HG03457 (cell line): ENCODE data around the gene TBC1D10A.
"Not testable (repeated sequence)": the region's sequence is repeated elsewhere in the genome, so short reads cannot be mapped to it uniquely, and the experiment has no call there.

ENCODE experiments used
- ATAC-seq: cut with Tn5 transposase; IDR thresholded peaks from one replicate; pipeline ENCODE4 v1.9.1; 2021; ENCODE audit warnings: moderate number of reproducible peaks; ENCODE audit not compliant: unreplicated experiment

TBC1D10A gene

GRCh38 chr22:30347255-30347892 lies 20.6 kb upstream of the TBC1D10A start:
- ATAC-seq = no peak

- no peak for ATAC-seq
Observed at GRCh38 chr22:30344447-30345200, 17.9 kb upstream of the TBC1D10A start.

DNA sequence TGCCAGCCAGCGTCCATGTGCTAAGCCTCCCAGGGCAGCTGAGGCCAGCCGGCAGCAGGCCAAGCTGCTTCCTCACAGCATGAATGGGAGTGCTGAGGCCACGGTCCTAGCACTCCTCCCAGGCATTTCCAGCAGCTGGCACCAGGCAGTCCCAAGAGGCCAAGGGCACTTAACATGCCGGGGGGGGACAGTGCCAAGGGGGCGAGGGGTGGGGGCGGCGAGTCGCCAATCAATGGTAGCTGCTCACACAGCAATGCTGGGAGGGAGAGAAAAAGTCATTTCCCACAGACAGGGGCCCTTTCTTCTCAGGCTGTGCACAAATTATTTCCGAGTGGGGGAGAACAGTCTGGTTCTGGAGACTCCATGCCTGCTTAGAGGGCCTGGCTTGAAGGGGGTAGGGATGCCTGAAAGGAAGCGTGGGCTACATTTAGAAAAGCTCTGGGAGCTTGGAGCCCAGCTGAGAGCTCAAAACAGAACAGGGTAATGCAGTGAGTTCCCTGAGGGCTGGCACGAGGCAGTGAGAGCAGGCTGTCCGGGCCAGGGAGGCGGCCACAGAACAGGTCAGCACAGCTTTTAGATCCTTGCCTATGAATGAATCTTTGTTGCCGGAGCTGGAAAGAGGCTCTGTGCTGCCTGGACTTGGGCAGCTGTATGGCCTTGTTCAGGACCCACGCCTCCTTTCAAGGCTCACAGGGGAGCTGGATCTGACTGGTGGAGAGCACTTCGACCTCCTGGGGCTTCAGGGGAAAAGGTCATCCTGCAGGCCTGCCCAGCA lies 14.4 kb upstream of the TBC1D10A start:
- no peak for ATAC-seq

DNA sequence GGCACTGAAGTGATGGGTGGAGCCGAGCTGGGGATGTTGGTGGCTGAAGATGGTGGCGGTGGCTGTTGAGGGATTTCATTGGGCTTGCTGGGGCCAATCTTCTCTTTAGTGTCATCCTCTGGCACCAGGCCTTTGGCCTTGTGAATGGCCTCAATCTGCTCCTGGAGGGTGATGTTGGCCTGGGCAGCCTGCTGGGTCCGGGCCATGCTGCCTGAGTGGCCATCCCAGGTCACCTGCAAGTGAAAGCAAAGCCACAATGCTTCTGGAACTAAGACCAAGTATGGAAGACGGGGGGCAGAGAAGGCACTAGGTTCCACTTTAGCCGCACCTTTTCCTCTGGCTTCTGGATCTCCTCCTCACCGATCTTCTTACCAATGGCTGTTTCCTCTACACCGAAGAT lies 12.1 kb upstream of the TBC1D10A start:
- ATAC-seq = no peak

GRCh38 chr22:30338341-30338740 lies 11.6 kb upstream of the TBC1D10A start:
- ATAC-seq = not testable (repeated sequence)

DNA sequence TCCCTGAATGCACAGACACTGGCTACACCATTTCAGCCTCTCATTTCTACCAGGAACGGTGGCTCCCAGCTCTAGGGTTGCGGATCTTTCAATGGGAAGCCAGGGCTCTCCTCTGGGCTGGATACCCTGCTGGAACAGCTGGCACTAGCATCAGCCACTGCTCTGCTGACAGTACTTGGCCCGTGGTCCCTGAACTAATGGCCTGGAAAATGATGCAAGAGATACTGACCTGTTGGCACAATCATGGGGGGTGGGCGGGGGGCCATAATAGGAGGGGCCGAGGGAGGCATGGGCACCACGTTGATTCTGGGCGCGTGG lies 10.7 kb upstream of the TBC1D10A start:
- no peak for ATAC-seq

DNA sequence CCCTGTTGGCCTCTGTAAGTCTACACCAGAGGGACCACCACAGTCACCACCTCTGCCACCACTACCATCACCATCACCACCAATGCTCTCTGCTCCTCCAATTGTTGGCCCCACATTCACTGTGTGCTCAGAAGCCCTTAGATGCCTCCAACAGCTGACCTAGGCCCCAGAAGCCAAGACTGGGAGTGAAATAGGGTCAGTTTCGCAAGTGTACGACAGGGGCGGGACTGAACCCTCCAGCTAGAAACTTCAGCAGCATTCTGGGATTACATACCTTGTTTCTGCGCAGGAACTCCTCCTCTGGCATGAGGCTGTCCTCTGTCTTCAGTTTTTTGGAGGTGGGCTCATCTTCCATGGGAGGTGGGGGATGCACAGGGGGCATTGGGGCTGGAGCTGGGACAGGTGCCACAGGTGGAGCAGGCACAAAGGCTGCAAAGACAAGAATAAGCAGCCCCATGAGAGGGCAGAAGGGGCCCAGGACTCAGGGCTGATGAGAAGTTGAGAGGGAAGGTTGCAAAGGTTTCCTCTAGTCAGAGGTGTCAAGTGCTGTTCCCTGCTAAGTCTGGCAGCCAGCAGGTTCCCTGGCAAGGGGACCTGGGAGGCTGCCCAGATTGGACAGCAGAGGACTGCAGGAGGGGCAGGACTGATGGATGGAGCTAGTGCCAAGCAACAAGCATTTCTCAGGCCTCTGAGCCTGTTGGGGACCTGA lies 10.2 kb upstream of the TBC1D10A start:
- ATAC-seq = no peak

DNA sequence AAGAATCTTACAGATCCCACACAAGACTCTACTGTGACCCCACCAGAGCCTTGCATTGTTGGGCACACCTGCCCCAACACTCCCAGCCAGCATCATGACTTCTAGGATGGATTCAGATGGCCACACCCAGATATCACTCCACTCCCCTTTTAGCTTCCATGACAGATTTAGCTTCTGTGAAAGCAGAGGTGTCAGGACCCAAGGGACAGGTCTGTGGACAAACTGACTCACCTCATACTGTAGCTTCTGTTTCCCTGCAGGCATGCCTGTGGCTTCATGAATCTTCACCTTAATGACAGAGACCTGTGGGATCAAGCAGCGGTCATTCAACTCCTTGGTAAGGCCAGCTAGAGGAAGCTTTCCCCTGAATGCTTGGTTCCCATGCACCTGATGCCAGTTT lies 8.5 kb upstream of the TBC1D10A start:
- no peak for ATAC-seq

GRCh38 chr22:30334646-30335045 lies 7.9 kb upstream of the TBC1D10A start:
- no peak for ATAC-seq

- no peak for ATAC-seq
Observed at GRCh38 chr22:30333707-30334087, 7.0 kb upstream of the TBC1D10A start.

DNA sequence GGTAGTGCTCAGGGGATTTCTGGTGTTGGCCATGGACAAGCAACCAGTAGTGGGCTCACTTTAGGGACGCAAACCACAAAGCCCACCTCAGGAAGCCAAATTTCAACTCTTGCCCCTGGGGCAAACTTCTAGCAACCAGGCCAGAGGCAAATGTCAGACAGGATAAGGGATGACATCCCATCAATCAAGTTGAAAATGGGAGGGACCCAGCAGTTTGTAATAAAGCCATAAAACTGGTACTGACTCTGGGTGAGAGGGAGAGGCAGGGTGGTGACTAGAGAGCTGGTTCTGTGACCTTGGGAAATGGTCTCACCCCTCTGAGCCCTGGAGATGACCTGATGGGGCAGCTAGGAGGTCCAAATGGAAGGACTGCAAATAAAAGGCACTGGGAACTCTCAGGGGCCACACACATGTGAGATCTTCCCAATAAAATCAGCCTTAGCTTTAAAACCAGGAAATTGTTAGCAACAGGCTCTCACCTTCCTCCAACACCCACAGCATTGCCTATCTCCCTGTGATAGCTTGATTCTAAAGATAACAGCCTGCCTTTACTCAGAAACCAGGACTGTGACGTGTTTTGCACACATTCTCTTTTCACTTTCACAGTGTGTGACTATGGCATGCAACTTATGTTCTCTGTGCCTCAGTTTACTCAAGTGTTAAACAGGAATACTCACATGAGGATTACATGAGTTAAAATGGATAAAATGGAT lies 6.4 kb upstream of the TBC1D10A start:
- ATAC-seq = no peak

DNA sequence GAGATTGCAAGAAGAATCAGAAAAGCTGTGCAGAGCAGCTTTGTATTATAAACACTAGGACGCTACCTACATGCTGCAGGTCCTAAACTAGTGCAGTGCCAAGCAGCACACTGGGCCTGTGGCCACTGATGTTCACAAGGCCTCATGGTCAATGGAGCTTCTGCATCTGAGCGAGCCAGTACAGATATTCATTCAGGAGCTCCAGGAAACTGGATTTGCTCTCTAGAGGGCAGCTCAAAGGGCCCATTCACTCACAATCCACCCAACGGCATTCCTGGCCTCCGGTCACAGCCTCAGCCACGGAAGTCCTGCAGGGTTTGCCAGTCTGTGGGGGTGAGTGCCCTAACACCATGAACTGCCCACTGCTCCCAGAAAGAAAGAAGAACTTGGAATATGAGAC lies 5.8 kb upstream of the TBC1D10A start:
- no peak for ATAC-seq

GRCh38 chr22:30328466-30329049 lies 1.8 kb upstream of the TBC1D10A start:
- ATAC-seq = no peak

DNA sequence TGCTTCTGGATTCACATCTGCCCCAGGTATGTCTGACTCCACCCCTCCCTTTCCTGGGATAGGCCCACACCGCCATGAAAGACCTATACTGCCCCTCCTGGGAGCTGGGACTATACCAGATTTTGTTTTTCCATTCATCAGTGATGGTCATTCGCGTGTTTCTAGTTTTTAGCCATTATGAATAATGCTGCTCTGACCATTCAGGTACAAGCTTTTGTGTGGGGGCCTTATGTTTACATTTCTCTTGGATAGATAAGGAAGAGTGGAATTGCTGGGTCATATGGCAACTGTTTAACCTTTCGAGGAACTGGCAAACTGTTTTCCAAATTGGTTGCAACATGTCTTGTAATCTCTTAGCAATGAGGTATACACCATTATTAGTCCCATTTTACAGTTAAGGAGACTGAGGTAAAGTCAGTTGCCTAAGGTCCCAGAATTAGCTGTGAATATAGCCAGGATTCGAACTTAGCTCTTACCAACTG lies 1.2 kb upstream of the TBC1D10A start:
- ATAC-seq = no peak

DNA sequence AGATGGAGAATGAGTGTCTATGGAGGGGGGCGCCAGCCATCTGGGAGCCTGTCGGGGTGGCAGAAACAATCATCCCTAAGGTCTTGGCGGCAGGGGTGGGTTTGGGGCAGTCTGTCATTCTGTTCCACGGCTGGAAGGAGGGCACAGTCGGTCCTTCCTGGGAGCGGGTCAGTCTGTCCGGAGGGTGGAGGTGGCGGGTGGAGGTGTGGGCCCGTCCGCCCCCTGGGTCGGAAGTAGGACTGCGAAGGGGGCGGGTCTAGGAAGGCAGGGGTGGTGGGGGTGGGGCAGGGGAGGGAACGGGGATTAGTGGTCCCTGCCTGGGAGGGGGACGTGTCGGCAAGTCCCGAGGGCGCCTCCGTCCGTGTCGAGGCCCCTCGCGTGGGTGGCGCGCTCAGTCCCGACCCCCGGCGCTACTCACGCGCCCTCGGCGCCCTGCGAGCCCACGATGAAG lies 461 bp downstream of the TBC1D10A start:
- no peak for ATAC-seq

DNA sequence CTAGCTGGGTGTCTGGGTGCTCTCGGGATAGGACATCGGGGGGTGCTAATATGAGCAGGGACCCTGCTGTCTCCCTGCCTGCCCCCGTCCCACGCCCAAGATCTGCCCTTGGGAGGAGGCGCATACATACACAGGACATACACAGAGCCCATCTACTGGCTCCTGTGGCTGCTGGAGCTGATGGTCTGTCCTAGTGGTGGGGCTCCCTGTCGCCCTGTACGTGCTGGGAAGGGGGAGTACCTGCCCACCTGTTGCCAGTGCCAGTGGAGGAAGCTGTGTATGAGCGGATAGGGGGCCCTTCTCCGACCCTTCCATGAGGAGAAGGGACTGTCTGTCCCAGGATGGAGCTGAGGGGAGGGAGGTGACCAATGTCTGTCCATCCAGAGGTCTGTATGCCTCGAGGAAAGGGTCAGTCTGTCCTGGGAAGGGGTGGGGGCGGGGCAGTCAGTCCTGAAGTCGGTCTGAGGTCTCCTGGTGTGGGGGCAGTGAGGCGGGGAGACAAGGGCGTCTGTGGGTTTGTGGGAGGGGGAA lies 952 bp downstream of the TBC1D10A start:
- ATAC-seq = no peak

DNA sequence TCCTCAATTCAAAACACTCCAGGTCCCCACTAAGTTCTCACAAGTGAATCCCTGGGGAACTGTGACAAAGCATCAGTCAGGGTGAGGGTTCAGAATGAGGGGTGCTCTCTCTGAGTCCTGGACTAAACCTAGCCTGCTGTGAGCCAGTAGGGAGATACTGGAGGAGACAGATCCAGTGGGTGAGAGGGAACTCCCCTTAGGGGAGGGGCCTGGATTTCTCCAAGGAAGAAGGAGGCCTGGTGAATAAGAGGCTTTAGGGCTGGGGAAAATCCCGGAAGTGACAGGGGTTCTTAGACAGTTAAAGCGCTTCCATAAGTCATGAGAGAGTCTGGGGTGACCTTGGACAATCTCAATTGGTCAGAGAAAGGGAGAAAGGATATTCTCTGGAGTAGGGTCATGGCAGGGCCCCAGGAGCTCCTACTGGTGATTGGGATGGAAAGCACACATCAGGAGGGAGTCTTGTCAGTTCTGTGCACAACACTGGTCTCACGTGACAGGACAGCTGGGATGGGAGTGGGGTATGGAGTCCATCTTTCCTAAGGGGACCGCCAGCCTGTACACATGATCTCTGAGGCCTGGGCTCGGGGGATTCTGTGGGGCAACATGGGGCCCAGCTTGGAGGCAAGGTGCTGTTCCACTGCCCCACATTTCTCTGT lies 1.5 kb downstream of the TBC1D10A start:
- ATAC-seq = no peak

DNA sequence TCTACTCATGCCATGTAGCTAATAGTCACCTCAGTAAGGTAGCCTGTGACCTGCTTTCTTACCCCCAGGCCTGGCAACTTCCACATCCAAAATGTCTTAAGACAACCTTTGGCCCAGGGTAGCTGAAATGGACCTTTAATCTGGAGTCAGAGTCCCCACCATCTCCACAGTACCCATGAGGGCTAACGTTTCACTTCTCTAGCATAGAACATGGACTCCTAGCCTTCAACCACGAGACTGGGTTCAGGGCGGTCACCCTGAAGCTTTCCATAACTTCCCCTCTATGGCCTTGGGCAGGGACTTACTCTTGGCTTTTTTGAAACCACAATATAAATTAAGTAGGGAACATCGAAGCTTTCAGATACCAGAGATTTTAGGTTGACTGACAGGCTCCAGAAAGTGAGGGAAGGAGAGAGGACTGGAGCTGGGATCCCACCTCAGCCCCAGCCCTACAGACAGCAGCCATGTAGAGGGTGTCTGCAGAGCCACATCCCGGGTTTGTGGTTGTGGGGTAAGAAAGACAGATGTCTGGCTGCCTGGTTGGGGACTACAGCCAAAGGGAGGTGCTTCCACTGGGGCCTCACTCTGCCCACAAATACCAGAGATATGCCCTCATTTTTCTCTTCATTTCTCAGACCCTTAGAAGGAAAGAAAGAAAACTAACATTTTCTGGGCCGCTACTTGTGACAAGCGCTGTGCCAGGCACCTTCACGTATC lies 2.6 kb downstream of the TBC1D10A start:
- no peak for ATAC-seq

- ATAC-seq = no peak
Observed at GRCh38 chr22:30323246-30323645, 3.5 kb downstream of the TBC1D10A start.
